ENCODE data around the gene RPL35. TPM values are rescaled to one million over a fixed set of nuclear protein-coding genes. Genes with fewer than 3 reads are reported as not detected.

Gene RPL35
- total RNA-seq, 4 donors from 2014 or later = 1,231 to 2,313 (median 2,047) TPM

GRCh38 chr9:124863371-124863871 is 1.7 kb upstream of the RPL35 start:
- WGBS, 2 donors = 48 to 49% methylated on average over 7 of the region's 7 CpGs
- Histone ChIP-seq H3K36me3 (peaks cover 16 to 20% of the 10 kb centered on the region in 2 donors), H3K4me3 (replicated peaks in 1 of 3) (no peak overlapping the region), H3K27me3 (no peaks in the 10 kb centered on the region), H3K4me1 (peaks cover 16 to 40% of the 10 kb centered on the region in 2 donors), H3K9me3 (no peaks in the 10 kb centered on the region), H3K27ac (peak overlapping the region; percentile 58 to 92 (median 71))
- intact Hi-C loops (cut with DNase I) = no loop called here
- DNase-seq = peak; percentile 39 to 54
- TF ChIP-seq POLR2A (IDR thresholded peaks at IDR 0.05) = no peak
- TF ChIP-seq, protein P1, sequence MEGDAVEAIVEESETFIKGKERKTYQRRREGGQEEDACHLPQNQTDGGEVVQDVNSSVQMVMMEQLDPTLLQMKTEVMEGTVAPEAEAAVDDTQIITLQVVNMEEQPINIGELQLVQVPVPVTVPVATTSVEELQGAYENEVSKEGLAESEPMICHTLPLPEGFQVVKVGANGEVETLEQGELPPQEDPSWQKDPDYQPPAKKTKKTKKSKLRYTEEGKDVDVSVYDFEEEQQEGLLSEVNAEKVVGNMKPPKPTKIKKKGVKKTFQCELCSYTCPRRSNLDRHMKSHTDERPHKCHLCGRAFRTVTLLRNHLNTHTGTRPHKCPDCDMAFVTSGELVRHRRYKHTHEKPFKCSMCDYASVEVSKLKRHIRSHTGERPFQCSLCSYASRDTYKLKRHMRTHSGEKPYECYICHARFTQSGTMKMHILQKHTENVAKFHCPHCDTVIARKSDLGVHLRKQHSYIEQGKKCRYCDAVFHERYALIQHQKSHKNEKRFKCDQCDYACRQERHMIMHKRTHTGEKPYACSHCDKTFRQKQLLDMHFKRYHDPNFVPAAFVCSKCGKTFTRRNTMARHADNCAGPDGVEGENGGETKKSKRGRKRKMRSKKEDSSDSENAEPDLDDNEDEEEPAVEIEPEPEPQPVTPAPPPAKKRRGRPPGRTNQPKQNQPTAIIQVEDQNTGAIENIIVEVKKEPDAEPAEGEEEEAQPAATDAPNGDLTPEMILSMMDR (IDR thresholded peaks at IDR 0.05) = no peak

DNA sequence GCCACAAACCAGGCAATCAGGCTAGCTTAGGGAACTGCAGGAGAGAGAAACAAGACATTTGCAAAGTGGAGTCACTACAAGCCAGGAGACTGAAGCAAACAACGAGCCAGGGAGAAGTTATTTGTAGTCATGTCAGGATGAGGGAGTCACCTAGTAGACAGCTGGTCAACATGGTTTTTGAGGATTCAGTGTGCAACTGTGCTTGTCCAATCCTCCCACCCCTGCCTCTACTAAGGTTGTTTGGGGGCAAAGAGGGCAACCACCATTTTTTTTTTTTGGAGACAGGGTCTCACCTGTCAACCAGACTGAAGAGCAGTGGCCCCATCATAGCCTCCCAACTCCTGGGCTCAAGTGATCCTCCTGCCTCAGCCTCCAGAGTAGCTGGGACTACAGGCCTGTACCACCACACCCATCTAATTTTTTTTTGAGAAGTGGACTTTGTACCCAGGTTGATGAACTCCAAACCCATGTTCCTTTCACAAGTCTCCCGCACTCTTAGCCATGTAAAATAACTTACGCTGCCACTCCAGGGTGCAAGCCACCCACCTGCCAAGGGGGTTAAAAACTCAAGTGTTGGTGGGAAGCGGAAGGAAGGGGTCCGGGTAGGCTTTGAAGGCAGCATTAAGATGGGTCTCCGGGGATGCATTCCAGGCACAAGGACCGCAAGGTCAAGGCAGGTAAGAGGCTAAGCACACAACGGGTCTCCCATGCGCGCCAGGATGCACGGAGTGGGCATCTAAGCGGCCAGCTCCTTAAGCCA is 995 bp downstream of the RPL35 start:
- 19 to 23% methylated on average over 3 to 10 of the region's 12 CpGs for WGBS, 2 donors
- peak overlapping the region in 2 of 3 donors; percentile 92 to 96 for H3K27ac ChIP-seq
- no peaks in the 10 kb centered on the region for H3K27me3 ChIP-seq
- H3K9me3 ChIP-seq = no peaks in the 10 kb centered on the region
- TF ChIP-seq, protein P1 (IDR thresholded peaks at IDR 0.05) = no peak
- no peak for TF ChIP-seq POLR2A (IDR thresholded peaks at IDR 0.05)
- H3K4me1 ChIP-seq = peaks cover 16 to 29% of the 10 kb centered on the region in 2 donors
- intact Hi-C loops (cut with DNase I) = no loop called here
- peaks cover 29 to 33% of the 10 kb centered on the region in 2 donors for H3K36me3 ChIP-seq
- DNase-seq = no peak
- peak overlapping the region in 2 of 3 donors; percentile 97 to 99 for H3K4me3 ChIP-seq (replicated peaks in 1 of 3)

DNA sequence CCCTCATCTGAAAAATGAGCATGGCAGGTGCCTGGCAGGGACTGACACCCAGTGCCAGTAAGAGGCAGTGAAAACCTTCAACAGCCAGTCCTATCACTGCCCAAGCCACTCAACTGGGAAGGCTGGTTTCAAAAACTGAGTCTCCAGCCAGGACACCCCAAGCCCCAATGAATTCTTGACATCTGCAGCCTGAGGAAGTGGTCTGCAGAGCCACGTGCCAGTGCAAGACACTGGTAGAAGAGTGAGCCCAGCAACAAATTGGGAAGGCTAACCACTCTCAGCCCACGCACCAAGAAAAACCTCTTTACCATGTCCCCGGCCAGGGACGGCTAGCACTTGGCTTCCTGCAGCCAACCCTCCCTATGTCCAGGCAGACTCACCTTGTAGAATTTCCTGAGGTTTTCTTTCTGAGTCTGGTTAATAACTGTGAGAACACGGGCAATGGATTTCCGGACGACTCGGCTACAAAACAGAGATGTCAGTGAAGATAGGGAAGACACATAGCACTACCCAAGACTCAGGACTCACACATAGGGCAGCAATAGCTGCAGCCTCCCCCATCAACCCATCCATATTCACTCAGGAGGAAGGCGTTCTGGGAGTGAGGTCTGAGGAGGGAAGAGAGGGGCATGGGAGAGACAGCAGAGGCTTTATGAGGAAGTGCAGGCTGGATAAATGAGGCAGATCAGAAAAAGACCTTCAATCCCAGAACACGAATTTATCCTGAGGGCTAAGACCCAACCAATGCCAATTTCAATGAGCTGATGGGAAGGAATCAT is 1.8 kb downstream of the RPL35 start:
- 65 to 76% methylated on average over 10 of the region's 10 CpGs for WGBS, 2 donors
- intact Hi-C loops (cut with DNase I) = loop anchor here (5.0 to 10.0 kb wide), 2 partner anchors 245 to 512 kb away; no protein-coding TSS in a partner anchor
- Histone ChIP-seq H3K27me3 (no peaks in the 10 kb centered on the region), H3K4me3 (replicated peaks in 1 of 3) (no peak overlapping the region), H3K27ac (peak overlapping the region in 1 of 3 donors; percentile 96), H3K9me3 (no peaks in the 10 kb centered on the region), H3K36me3 (peaks cover 29 to 33% of the 10 kb centered on the region in 2 donors), H3K4me1 (peaks cover 16 to 29% of the 10 kb centered on the region in 2 donors)
- no peak for DNase-seq
- TF ChIP-seq, protein P1 (IDR thresholded peaks at IDR 0.05) = no peak
- TF ChIP-seq POLR2A (IDR thresholded peaks at IDR 0.05) = no peak

DNA sequence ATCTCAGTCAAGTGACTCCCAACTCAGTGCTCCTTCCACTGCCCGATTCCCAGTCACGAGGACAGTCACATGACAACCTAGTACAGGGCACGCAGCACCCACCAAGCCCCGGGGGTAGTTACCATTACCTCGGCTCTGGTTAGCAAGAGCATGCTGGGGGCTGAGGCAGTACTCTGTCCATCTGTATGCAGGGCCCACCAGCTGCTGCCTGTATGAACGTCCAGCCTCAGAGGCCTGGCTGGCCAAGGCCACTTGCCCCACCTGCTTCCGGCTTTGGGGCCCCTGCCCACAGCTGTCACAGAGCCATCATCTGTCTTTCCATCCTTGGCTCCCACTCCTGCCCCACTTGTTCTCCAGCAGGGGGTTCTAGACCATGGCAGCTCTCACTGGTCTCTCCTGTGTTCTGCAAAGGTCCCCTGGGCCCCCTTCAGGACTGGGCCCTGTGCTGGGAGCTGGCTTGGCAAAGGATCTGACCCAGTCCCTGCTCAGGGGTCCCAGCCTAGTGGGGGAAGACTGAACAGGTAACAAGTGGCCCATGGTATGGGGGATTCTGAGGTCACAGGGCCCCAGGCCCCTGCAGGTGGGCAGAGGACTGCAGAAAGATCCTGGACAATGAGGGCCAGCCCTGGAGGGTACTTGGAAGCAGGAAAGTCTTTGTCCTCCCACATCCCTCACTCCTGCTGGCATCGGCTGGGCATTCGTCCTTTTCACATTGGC is 3.3 kb downstream of the RPL35 start:
- intact Hi-C loops (cut with DNase I) = loop anchor here (5.0 to 10.0 kb wide), 2 partner anchors 244 to 514 kb away; no protein-coding TSS in a partner anchor
- H3K36me3 ChIP-seq = peaks cover 29 to 33% of the 10 kb centered on the region in 2 donors
- no peaks in the 10 kb centered on the region for H3K27me3 ChIP-seq
- DNase-seq = no peak
- WGBS, 2 donors = 80 to 86% methylated on average over 5 to 7 of the region's 9 CpGs
- no peaks in the 10 kb centered on the region for H3K9me3 ChIP-seq
- H3K27ac ChIP-seq = no peak overlapping the region
- no peak overlapping the region for H3K4me3 ChIP-seq (replicated peaks in 1 of 3)
- TF ChIP-seq POLR2A (IDR thresholded peaks at IDR 0.05) = no peak
- TF ChIP-seq, protein P1 (IDR thresholded peaks at IDR 0.05) = no peak
- H3K4me1 ChIP-seq = peaks cover 17 to 30% of the 10 kb centered on the region in 2 donors
